Measurements from ENCODE around the gene MMP24OS. TPM values are rescaled to one million over a fixed set of nuclear protein-coding genes. Genes with fewer than 3 reads are reported as not detected.
A peak's percentile ranks its signal among the peaks of the same experiment; 100 is the strongest.

The MMP24OS gene
- total and polyA plus RNA-seq, 8 donors, result 16.2 to 82.4 (median 38.6) TPM

DNA sequence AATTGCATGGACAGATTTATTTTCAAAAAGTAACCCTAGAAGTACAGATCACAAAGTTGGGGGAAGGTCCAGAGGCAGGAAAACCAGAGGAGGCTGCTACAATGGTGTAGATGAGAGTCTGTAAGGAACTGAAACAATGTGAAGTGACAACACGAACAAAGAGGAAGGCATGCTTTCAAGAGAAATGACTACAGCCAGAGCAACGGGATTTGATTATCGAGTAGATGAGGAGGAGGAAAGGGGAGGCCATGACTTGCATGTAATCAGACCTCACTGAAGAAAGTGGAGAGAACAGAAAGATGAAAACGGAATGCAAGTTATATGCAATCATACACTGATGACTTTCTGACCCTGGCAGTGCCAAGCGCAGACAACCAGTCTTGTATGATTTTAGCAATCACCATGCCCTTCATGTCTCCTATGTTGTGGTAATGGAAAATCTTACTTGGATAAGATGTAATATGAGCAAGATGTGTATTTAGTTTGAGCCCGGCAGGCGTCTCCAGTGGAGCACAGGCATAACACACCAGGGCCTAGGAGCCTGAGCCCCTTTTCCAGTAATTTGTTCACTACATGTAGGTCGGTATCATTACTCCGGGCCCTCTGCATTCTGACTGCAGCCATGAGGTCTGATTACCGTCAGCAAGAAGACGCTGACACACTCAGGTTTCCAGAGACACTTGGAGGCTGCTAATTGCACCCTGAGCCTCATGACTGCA is 48.3 kb upstream of the MMP24OS start:
- DNase-seq, result peak; percentile 45 to 49
- no peak overlapping the region for H3K4me3 ChIP-seq
- H3K9me3 ChIP-seq, result no peaks in the 10 kb centered on the region
- no peaks in the 10 kb centered on the region for H3K27me3 ChIP-seq
- WGBS, 5 donors, result 54 to 69% (median 60%) methylated on average over 11 of the region's 11 CpGs
- TF ChIP-seq, protein P1, sequence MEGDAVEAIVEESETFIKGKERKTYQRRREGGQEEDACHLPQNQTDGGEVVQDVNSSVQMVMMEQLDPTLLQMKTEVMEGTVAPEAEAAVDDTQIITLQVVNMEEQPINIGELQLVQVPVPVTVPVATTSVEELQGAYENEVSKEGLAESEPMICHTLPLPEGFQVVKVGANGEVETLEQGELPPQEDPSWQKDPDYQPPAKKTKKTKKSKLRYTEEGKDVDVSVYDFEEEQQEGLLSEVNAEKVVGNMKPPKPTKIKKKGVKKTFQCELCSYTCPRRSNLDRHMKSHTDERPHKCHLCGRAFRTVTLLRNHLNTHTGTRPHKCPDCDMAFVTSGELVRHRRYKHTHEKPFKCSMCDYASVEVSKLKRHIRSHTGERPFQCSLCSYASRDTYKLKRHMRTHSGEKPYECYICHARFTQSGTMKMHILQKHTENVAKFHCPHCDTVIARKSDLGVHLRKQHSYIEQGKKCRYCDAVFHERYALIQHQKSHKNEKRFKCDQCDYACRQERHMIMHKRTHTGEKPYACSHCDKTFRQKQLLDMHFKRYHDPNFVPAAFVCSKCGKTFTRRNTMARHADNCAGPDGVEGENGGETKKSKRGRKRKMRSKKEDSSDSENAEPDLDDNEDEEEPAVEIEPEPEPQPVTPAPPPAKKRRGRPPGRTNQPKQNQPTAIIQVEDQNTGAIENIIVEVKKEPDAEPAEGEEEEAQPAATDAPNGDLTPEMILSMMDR (IDR thresholded peaks at IDR 0.05), result no peak
- TF ChIP-seq POLR2AphosphoS5 (IDR thresholded peaks at IDR 0.05), result peak; percentile 6 to 33 (median 14)
- no peak for TF ChIP-seq POLR2A (IDR thresholded peaks at IDR 0.05)
- no peak for TF ChIP-seq EP300 (IDR thresholded peaks at IDR 0.05)
- peak overlapping the region; percentile 52 to 80 (median 66) for H3K27ac ChIP-seq
- peaks cover 0 to 3% (median 0%) of the 10 kb centered on the region in 4 donors for H3K36me3 ChIP-seq
- H3K4me1 ChIP-seq, result peaks cover 5 to 36% (median 22%) of the 10 kb centered on the region in 4 donors
- intact Hi-C loops (cut with DNase I; ENCODE audit: low total_unique reads), result no loop called here

DNA sequence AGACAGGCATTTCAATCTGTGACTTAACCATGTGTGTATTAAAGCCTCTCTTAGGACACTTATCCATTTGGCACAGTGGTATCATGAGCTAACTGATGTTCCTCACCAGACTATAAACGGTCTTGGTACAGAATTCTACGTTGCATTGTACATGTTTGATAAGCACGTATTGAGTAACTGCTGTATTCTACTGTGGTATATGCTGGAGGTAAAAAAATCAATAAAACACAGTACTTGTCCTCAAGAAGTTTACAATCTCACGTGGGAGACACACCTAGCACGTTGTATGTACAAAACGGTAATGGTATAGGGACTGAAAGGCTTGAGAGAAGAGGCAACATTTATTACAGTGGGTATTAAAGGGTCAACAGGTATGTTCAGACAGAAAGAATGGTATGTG is 47.5 kb upstream of the MMP24OS start:
- TF ChIP-seq POLR2AphosphoS5 (IDR thresholded peaks at IDR 0.05) (no peak), EP300 (IDR thresholded peaks at IDR 0.05) (no peak), POLR2A (IDR thresholded peaks at IDR 0.05) (no peak)
- TF ChIP-seq, protein P1 (IDR thresholded peaks at IDR 0.05), result no peak
- intact Hi-C loops (cut with DNase I; ENCODE audit: low total_unique reads), result no loop called here
- H3K27ac ChIP-seq, result peak overlapping the region in 3 of 5 donors; percentile 52 to 66 (median 63)
- no peaks in the 10 kb centered on the region for H3K9me3 ChIP-seq
- WGBS, 5 donors, result 74 to 85% (median 82%) methylated on average over 6 of the region's 6 CpGs
- DNase-seq, result no peak
- H3K27me3 ChIP-seq, result no peaks in the 10 kb centered on the region
- H3K36me3 ChIP-seq, result peaks cover 0 to 3% (median 0%) of the 10 kb centered on the region in 4 donors
- H3K4me1 ChIP-seq, result peaks cover 5 to 40% (median 24%) of the 10 kb centered on the region in 4 donors
- no peak overlapping the region for H3K4me3 ChIP-seq

DNA sequence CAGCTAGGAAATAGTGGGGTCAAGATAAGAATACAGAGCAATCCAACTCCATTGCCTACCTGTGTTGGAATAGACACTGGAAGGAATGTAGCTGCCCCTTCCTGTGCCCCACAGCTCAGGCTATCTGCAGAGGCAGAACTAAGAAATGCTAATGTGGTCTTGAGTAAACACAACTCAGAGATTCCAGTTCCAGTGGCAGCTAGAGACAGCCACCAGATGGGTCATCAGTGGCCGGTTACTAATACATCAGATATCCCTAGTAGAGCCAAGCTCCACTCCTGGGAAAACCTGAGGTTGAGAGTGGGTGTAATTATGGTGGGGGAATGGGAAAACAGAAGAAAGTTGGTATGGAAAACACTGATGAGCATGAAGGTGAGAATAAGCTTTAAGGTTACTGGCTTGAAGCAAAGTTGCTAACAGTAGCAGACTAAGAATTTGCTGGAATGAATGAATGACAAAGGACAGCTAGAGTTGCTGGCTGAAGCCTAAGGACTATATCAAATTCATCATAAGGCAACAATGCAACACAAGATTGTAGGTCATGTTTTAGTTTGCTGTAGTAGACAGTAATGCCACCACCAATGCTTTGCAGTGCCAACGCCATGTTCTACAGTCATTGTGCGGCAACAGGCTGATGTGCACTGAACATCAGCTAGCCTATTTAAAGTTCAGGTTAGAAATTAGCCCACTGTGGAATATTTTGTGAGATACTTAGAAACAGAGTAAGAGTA is 42.6 kb upstream of the MMP24OS start:
- WGBS, 5 donors, result 79 to 86% (median 83%) methylated on average over 3 of the region's 3 CpGs

DNA sequence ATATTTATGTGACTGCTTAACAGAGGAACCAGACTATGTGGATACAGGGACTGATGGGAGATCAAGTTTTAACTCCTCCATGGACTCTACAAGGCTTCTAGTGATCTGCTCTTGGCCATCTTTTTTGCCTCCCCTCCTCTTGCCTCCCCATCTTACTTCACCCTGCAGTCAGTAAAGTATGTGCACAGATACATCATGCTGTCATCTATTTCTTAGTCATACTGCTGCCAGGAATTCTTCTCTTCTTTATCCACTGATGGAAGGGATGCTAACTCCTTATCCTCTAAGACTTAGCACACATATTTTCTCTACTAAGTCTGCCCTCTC is 41.9 kb upstream of the MMP24OS start:
- TF ChIP-seq, protein P1 (IDR thresholded peaks at IDR 0.05), result no peak
- Histone ChIP-seq H3K27me3 (no peaks in the 10 kb centered on the region), H3K4me1 (peaks cover 6 to 39% (median 23%) of the 10 kb centered on the region in 4 donors), H3K27ac (peak overlapping the region in 4 of 5 donors; percentile 21 to 82 (median 73)), H3K4me3 (no peak overlapping the region), H3K9me3 (no peaks in the 10 kb centered on the region), H3K36me3 (peaks cover 0 to 3% (median 0%) of the 10 kb centered on the region in 4 donors)
- no peak for DNase-seq
- intact Hi-C loops (cut with DNase I; ENCODE audit: low total_unique reads), result no loop called here

More for the DNA sequence above, 42.6 kb upstream of the MMP24OS start:
- peak in 1 of 2 donors; percentile 53 for DNase-seq
- peak overlapping the region in 3 of 5 donors; percentile 71 to 82 (median 75) for H3K27ac ChIP-seq
- intact Hi-C loops (cut with DNase I; ENCODE audit: low total_unique reads), result no loop called here
- H3K4me1 ChIP-seq, result peaks cover 6 to 39% (median 23%) of the 10 kb centered on the region in 4 donors
- no peaks in the 10 kb centered on the region for H3K27me3 ChIP-seq
- H3K4me3 ChIP-seq, result no peak overlapping the region
- H3K9me3 ChIP-seq, result no peaks in the 10 kb centered on the region
- TF ChIP-seq POLR2AphosphoS5 (IDR thresholded peaks at IDR 0.05) (no peak), POLR2A (IDR thresholded peaks at IDR 0.05) (no peak), EP300 (IDR thresholded peaks at IDR 0.05) (no peak)
- TF ChIP-seq, protein P1 (IDR thresholded peaks at IDR 0.05), result no peak
- peaks cover 0 to 3% (median 0%) of the 10 kb centered on the region in 4 donors for H3K36me3 ChIP-seq
